ENCODE data around the gene ZIC2. TPM values are rescaled to one million over a fixed set of nuclear protein-coding genes. Genes with fewer than 3 reads are reported as not detected.

The ZIC2 gene
- total and polyA plus RNA-seq, 10 donors = not detected

DNA sequence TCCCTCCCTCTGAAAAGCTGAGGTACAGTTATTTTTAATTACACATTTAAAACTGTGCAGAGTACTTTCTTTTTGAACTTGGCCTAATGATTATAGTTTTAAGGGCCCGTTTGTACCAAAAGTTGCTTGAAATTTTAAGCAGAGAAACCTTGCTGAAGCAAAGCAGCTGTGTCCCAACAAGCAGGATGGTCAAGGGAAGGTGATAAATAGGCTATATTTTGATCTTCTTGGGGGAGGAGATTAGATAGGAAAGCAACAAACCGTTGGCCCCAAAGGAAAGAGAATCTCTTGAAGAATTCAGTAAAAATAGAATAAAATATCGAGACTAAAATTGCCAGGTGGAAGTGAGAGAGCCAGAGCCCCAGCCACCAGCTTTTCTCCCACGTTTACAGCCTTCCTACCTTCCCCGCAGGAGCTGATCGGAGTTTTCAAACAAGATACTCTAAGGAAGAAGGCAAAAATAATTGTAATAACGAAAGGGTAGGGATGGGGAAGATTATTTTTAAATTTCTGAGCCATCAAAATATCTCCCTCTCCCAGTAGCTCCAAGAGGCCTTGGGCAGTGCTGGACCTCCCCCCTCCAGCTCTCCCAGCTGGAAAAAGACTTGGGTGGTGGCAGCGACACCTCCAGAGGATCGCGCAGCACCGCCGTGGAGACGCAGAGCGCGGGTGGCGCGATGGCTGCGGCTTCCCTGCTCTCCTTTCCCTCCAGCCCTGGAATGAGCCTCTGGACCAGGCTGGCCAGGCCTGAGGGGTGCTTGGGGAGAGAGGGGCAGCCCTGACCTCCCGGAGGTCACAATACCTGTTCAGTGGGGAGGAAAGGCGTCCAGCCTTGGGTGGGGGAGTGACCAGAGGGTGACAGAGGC is 5.8 kb downstream of the ZIC2 start:
- no peak overlapping the region for H3K4me3 ChIP-seq
- no peaks in the 10 kb centered on the region for H3K36me3 ChIP-seq
- H3K9me3 ChIP-seq = peaks cover 0 to 42% (median 3%) of the 10 kb centered on the region in 8 donors
- H3K27ac ChIP-seq = no peak overlapping the region
- peaks cover under 1 to 60% (median 37%) of the 10 kb centered on the region in 6 donors for H3K4me1 ChIP-seq
- peaks cover 48 to 100% (median 99%) of the 10 kb centered on the region in 7 donors for H3K27me3 ChIP-seq (replicated peaks in 1 of 7)
- TF ChIP-seq POLR2AphosphoS5 (IDR thresholded peaks at IDR 0.05) (no peak), POLR2A (IDR thresholded peaks at IDR 0.05) (no peak)
- TF ChIP-seq, protein P1, sequence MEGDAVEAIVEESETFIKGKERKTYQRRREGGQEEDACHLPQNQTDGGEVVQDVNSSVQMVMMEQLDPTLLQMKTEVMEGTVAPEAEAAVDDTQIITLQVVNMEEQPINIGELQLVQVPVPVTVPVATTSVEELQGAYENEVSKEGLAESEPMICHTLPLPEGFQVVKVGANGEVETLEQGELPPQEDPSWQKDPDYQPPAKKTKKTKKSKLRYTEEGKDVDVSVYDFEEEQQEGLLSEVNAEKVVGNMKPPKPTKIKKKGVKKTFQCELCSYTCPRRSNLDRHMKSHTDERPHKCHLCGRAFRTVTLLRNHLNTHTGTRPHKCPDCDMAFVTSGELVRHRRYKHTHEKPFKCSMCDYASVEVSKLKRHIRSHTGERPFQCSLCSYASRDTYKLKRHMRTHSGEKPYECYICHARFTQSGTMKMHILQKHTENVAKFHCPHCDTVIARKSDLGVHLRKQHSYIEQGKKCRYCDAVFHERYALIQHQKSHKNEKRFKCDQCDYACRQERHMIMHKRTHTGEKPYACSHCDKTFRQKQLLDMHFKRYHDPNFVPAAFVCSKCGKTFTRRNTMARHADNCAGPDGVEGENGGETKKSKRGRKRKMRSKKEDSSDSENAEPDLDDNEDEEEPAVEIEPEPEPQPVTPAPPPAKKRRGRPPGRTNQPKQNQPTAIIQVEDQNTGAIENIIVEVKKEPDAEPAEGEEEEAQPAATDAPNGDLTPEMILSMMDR (IDR thresholded peaks at IDR 0.05 in 8 of 11, conservative IDR thresholded peaks at IDR 0.05 in 3 of 11) = no peak
- WGBS, 5 donors = 10 to 21% (median 16%) methylated on average over 14 to 20 of the region's 20 CpGs
- intact Hi-C loops (cut with DNase I; ENCODE audit: low total_unique reads) = no loop called here
- no peak for DNase-seq

DNA sequence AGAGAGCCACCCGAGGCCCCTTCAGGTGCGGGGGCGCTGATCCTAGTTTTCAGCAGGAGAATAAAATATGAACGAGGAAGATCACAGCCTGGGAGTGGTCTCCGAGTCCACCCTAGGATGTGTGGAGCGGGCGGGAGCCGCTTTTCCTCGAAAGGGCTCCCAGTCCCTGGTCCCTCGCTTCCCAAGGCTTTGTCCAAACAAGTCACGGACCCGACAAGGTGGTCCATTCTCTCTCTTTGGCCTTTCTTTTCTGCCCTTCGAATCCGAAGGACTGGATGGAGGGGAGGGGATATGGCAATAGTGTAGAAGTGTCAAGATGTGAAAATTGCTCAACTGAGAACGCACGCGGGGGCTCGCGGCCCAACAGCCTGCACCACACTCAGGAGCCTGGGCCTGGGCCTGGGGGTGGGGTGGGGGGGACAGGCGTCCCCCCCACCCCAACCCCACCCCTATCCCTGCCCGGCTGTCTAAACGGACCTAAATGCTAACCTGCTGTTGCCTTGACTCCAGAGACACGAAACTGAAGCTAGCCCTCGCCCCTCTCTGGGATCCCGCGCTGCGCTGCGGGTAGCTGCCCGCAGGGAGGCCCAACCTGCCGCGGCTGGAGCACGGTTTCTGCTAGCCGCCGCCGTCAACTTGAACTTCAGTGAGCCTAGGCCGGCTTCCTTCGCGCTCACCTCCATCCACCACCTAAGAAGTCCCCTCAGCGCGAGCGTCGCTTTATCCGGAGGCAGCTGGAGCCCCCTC is 7.1 kb downstream of the ZIC2 start:
- Histone ChIP-seq H3K36me3 (no peaks in the 10 kb centered on the region), H3K4me1 (peaks cover 0 to 46% (median 27%) of the 10 kb centered on the region in 6 donors), H3K27me3 (replicated peaks in 1 of 7) (peaks cover 38 to 100% (median 98%) of the 10 kb centered on the region in 7 donors), H3K27ac (no peak overlapping the region), H3K4me3 (peak overlapping the region in 1 of 8 donors; percentile 30), H3K9me3 (peaks cover 0 to 29% (median 0%) of the 10 kb centered on the region in 8 donors)
- no peak for DNase-seq
- intact Hi-C loops (cut with DNase I; ENCODE audit: low total_unique reads) = no loop called here
- WGBS, 5 donors = 5 to 14% (median 9%) methylated on average over 34 to 43 of the region's 43 CpGs
- TF ChIP-seq, protein P1 (IDR thresholded peaks at IDR 0.05 in 8 of 11, conservative IDR thresholded peaks at IDR 0.05 in 3 of 11) = no peak
- no peak for TF ChIP-seq POLR2A (IDR thresholded peaks at IDR 0.05)
- no peak for TF ChIP-seq POLR2AphosphoS5 (IDR thresholded peaks at IDR 0.05)

DNA sequence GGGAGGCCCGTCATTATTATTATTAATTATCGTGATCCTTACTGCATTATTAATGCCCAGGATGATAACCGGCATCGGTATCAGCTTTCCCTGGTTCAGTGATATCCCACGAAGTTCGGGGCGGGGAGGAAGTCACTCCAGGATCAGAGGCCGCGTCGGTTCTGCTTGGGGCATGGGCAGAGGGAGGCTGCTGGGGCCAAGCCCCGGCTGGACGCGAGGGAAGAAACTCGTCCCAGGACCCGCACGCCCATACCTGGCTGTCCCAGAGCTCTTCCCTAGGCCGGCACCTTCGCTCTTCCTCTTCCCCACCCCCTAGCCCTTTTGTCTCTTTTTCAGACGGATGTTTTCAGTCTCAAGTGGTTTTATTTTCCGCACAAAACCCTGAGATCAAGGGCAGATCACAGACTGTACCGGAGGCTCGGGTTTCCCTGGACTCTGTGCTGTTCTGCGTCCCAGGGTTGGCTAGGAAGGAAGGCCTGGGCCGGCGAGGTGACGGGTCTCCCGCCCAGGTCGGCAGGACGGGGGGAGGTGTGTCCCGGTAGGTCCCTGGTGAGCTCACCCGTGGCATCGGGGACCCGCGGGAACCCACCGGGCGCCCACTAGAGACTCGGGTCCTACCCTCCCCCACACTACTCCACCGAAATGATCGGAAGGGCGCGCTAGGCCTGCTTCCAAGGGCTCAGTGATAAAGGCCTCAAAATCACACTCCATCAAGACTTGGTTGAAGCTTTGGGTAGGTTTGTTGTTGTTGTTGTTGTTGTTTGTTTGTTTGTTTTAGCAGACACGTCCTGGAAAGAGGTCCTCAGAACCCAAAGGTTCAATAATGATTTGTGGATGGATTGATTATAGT is 7.9 kb downstream of the ZIC2 start:
- no peak for DNase-seq
- Histone ChIP-seq H3K36me3 (no peaks in the 10 kb centered on the region), H3K4me1 (peaks cover 0 to 42% (median 27%) of the 10 kb centered on the region in 6 donors), H3K27me3 (replicated peaks in 1 of 7) (peaks cover 33 to 100% (median 98%) of the 10 kb centered on the region in 7 donors), H3K4me3 (peak overlapping the region in 1 of 8 donors; percentile 30), H3K9me3 (peaks cover 0 to 21% (median 0%) of the 10 kb centered on the region in 8 donors), H3K27ac (no peak overlapping the region)
- 5 to 9% (median 6%) methylated on average over 31 to 42 of the region's 42 CpGs for WGBS, 5 donors
- intact Hi-C loops (cut with DNase I; ENCODE audit: low total_unique reads) = no loop called here
- TF ChIP-seq POLR2AphosphoS5 (IDR thresholded peaks at IDR 0.05) = no peak
- TF ChIP-seq, protein P1 (IDR thresholded peaks at IDR 0.05 in 8 of 11, conservative IDR thresholded peaks at IDR 0.05 in 3 of 11) = no peak
- no peak for TF ChIP-seq POLR2A (IDR thresholded peaks at IDR 0.05)
